H1 (cell line): ENCODE measurements around the gene MEX3D. TPM values are rescaled to one million over a fixed set of nuclear protein-coding genes. Genes with fewer than 3 reads are reported as not detected.

ENCODE experiments used
- ASH2L ChIP-seq: fragments of 200-600, 300-600 bp; sonication (generic); IDR thresholded peaks from one replicate; pipeline ENCODE4 v1.7.1; 2017; ENCODE audit warnings: low read length
- BRCA1 ChIP-seq: IDR thresholded peaks from 2 replicates; pipeline ENCODE4 v1.6.1; 2012; ENCODE audit warnings: low read depth, low read length, improper control_type of control experiment
- CBX8 ChIP-seq: fragments of 300-800, 300-1000 bp; sonication (generic); IDR thresholded peaks from 2 replicates; pipeline ENCODE4 v1.7.1; 2016; ENCODE audit warnings: low read depth, low read length, borderline replicate concordance
- CREB1 ChIP-seq: IDR thresholded peaks from 2 replicates; pipeline ENCODE4 v1.6.1; 2012; ENCODE audit warnings: inconsistent platforms
- EP300 ChIP-seq, 2 experiments: IDR thresholded peaks; 1 replicate in 1 of 2; 2 replicates in 1 of 2; pipeline ENCODE4 v1.6.1; 2011 to 2012; ENCODE audit warnings: low read depth in 2 of 2, low read length in 2 of 2, mild to moderate bottlenecking in 2 of 2, borderline replicate concordance in 1 of 2, inconsistent platforms in 1 of 2, moderate library complexity in 1 of 2
- EZH2 ChIP-seq: fragments of 200-600 bp; sonication (generic); IDR thresholded peaks from 2 replicates; pipeline ENCODE4 v1.7.1; 2012; ENCODE audit warnings: low read depth, mild to moderate bottlenecking, moderate library complexity, low read length, inconsistent platforms; ENCODE audit not compliant: severe bottlenecking
- KDM4A ChIP-seq: IDR thresholded peaks from one replicate; pipeline ENCODE4 v1.7.1; 2012; ENCODE audit warnings: low read depth, mild to moderate bottlenecking, moderate library complexity, low read length, inconsistent platforms; ENCODE audit not compliant: severe bottlenecking
- RAD21 ChIP-seq, 2 experiments: IDR thresholded peaks in 1 of 2; conservative IDR thresholded peaks in 1 of 2; 2 replicates each; pipeline ENCODE4 v1.6.1; 2011; ENCODE audit warnings: low read depth in 2 of 2, low read length in 2 of 2, improper control_type of control experiment in 1 of 2, inconsistent platforms in 1 of 2, mild to moderate bottlenecking in 1 of 2, moderate library complexity in 1 of 2
- SIN3A ChIP-seq, 2 experiments: IDR thresholded peaks in 1 of 2; conservative IDR thresholded peaks in 1 of 2; 2 replicates each; pipeline ENCODE4 v1.6.1; 2011 to 2012; ENCODE audit warnings: low read length in 2 of 2, improper control_type of control experiment in 1 of 2, low read depth in 1 of 2, mild to moderate bottlenecking in 1 of 2
- SIRT6 ChIP-seq: IDR thresholded peaks from one replicate; pipeline ENCODE4 v1.7.1; 2012; ENCODE audit warnings: low read length, inconsistent platforms
- SP2 ChIP-seq: IDR thresholded peaks from 2 replicates; pipeline ENCODE4 v1.6.1; 2012; ENCODE audit warnings: mild to moderate bottlenecking, low read length, inconsistent platforms
- TBP ChIP-seq: IDR thresholded peaks from 2 replicates; pipeline ENCODE4 v1.6.1; 2011; ENCODE audit warnings: low read depth, low read length, improper control_type of control experiment
- polyA plus RNA-seq, 7 experiments: library from polyadenylated mRNA; depleted of rRNA in 3 of 7; stranded (reverse) in 5 of 7; unstranded in 2 of 7; fragments of >200 nt in 5 of 7; fragments of 200-250 nt in 2 of 7; gene quantifications; 1 replicate in 5 of 7; 2 replicates in 1 of 7; 4 replicates in 1 of 7; pipeline versions ENCODE4 v1.2.1 to v1.2.3, GENCODE V29; 2011 to 2013; ENCODE audit warnings: missing spikeins in 2 of 7, mixed read lengths in 2 of 7
- total RNA-seq: library from RNA; stranded (reverse); fragmentation: NEBNext Ultra II Directional; extraction: Animal tissue kit (Norgen Biotek cat#: 25700); gene quantifications from 2 replicates; pipeline ENCODE4 v1.2.1, GENCODE V29; 2021

MEX3D gene
- total and polyA plus RNA-seq, 2 of the 8 experiments (the other 6 are each of a cell fraction or from before 2014, with no cell fraction given), result 20.8 to 78.8 TPM

DNA sequence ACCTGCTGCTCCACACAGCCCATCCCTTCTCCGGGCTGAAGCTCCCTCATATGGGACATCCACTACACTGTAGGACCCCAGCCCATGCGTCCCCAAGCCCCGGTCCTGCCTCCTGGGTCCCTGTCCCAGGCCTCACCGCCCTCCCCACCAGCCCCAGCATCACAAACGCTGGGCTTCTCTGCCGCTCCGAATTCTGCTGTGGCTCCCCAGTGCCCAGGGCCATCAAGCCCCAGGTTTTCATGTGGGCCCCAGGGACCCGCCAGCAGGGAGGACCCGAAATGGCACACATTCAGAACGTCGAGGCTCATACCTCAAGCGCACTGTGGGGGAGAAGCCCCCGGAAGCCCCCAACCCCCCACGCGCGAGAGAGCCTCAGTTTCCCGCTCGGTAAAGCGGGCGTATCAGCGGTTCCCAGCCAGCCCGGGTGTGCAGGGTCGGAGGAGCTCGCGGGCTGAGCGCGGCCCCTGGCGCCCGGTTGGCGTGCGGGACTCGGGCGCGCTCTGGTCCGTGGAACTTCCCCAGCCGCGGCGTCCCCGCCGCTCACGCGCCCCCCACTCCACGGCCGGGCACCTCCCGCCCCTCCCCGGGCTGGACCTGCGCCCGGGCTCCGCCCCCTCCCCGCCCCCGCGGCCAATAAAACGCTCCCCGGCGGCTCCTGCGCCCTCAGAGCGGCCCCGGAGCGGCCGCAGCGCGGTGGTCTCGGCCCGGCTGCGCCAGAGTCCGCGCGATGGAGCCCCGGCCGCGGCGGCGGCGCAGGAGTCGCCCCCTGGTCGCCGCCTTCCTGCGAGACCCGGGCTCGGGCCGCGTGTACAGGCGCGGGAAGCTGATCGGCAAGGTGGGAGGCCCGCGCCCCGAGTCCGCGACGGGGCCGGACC, 44.5 kb downstream of the MEX3D start, which contains the start of gene PLK5 (continued):
- TF ChIP-seq BRCA1, result no peak
- TF ChIP-seq CREB1, result no peak
- no peak for TF ChIP-seq ASH2L
- no peak for TF ChIP-seq SP2
- TF ChIP-seq KDM4A, result peak; percentile 59
- TF ChIP-seq TBP, result peak; percentile 64
- no peak for TF ChIP-seq SIRT6
- TF ChIP-seq SIN3A (conservative IDR thresholded peaks at IDR 0.05 in 1 of 2, IDR thresholded peaks at IDR 0.05 in 1 of 2; ENCODE audit: low read depth in 1 of 2, low read length in 2 of 2), result no peak
- TF ChIP-seq EZH2, result peak; percentile 13
- TF ChIP-seq CBX8, result no peak
- TF ChIP-seq RAD21 (IDR thresholded peaks at IDR 0.05 in 1 of 2, conservative IDR thresholded peaks at IDR 0.05 in 1 of 2; ENCODE audit: low read depth in 2 of 2, low read length in 2 of 2), result no peak
- no peak for TF ChIP-seq EP300 (IDR thresholded peaks at IDR 0.05; ENCODE audit: borderline replicate concordance in 1 of 2, low read depth in 2 of 2, low read length in 2 of 2)
- TF ChIP-seq, all 59 proteins: peak for 12
